CD4-positive, alpha-beta T cell (primary cell): ENCODE measurements around the gene NRF1. TPM values are rescaled to one million over a fixed set of nuclear protein-coding genes. Genes with fewer than 3 reads are reported as not detected.

Experiments used
- ATAC-seq: fragments of 200-7000 bp; cut with Tn5 transposase; one replicate; pipeline ENCODE4 v1.10.0; 2022; ENCODE audit warnings: mild to moderate bottlenecking; ENCODE audit not compliant: poor library complexity
- CTCF ChIA-PET: fragments of 350-600 bp; sonication (Branson Sonifier 250); formaldehyde crosslinking; loops from one replicate; lab custom pipeline; 2021; ENCODE audit warnings: antibody characterized with exemption, inconsistent platforms; lab: Charles Lee
- POLR2A ChIA-PET: fragments of 350-600 bp; sonication (Branson Sonifier 250); formaldehyde crosslinking; loops from one replicate; lab custom pipeline; 2021; ENCODE audit warnings: antibody characterized with exemption, inconsistent platforms; lab: Charles Lee
- DNase-seq, 14 experiments: peaks; one replicate each; pipeline ENCODE4 v3.0.0-alpha.2; 2013 to 2020; ENCODE audit warnings: mixed read lengths in 2 of 14
- H3K27ac ChIP-seq, 2 donors: one replicate each; pipeline versions ENCODE4 v1.5.1 to v1.7.0; 2013; ENCODE audit warnings: low read length in 2 of 2, low read depth in 1 of 2, mild to moderate bottlenecking in 1 of 2
- H3K27me3 ChIP-seq, 2 experiments: 1 replicate in 1 of 2; 2 replicates in 1 of 2; pipeline versions ENCODE4 v1.6.1 to v1.7.0; 2013; ENCODE audit warnings: low read length in 2 of 2, control low read depth in 1 of 2, mild to moderate bottlenecking in 1 of 2, moderate library complexity in 1 of 2; ENCODE audit not compliant: insufficient read depth in 2 of 2, control insufficient read depth in 1 of 2
- H3K36me3 ChIP-seq: one replicate; pipeline ENCODE4 v1.6.1; 2013; ENCODE audit warnings: low read length, control low read depth; ENCODE audit not compliant: insufficient read depth
- H3K4me1 ChIP-seq: one replicate; pipeline ENCODE4 v1.6.1; 2013; ENCODE audit warnings: low read length, control low read depth; ENCODE audit not compliant: insufficient read depth
- H3K4me3 ChIP-seq: one replicate; pipeline ENCODE4 v1.5.1; 2013; ENCODE audit warnings: mild to moderate bottlenecking, low read length, moderate library complexity
- H3K9me3 ChIP-seq, 2 experiments: 1 replicate in 1 of 2; 2 replicates in 1 of 2; pipeline versions ENCODE4 v1.6.1 to v1.7.0; 2013; ENCODE audit warnings: low read length in 2 of 2, mild to moderate bottlenecking in 2 of 2, control low read depth in 1 of 2, moderate library complexity in 1 of 2; ENCODE audit not compliant: control insufficient read depth in 1 of 2, insufficient read depth in 1 of 2
- H3K27ac Mint-ChIP-seq: one replicate; pipeline ENCODE4 v1.8.0; 2020; ENCODE audit warnings: mixed read lengths
- H3K27me3 Mint-ChIP-seq: one replicate; pipeline ENCODE4 v1.8.0; 2021; ENCODE audit warnings: mixed read lengths
- H3K36me3 Mint-ChIP-seq: one replicate; pipeline ENCODE4 v1.8.0; 2021; ENCODE audit warnings: low read depth, mixed read lengths
- H3K4me1 Mint-ChIP-seq: one replicate; pipeline ENCODE4 v1.8.0; 2021; ENCODE audit warnings: low read depth, mixed read lengths
- H3K4me3 Mint-ChIP-seq: one replicate; pipeline ENCODE4 v1.8.0; 2020; ENCODE audit warnings: mild to moderate bottlenecking, mixed read lengths
- H3K9me3 Mint-ChIP-seq: one replicate; pipeline ENCODE4 v1.8.0; 2020; ENCODE audit warnings: mixed read lengths
- CTCF ChIP-seq: fragments of 200-600 bp; IDR thresholded peaks from one replicate; pipeline ENCODE4 v1.8.0; 2022; ENCODE audit warnings: antibody characterized with exemption, mild to moderate bottlenecking
- intact Hi-C, 2 experiments: fragments of 100-400 bp; cut with DNase I in 1 of 2; cut with micrococcal nuclease in 1 of 2; formaldehyde crosslinking; loops; one replicate each; pipeline versions ENCODE4 v1.15.1 to v1.9.0; 2023 to 2025; cut with DNase I, micrococcal nuclease
- total RNA-seq, 174 experiments: library from RNA in 2 of 174; stranded (reverse) in 2 of 174; gene quantifications; one replicate each; pipeline ENCODE4 v1.2.3 and lab custom pipeline; 2021 to 2026

NRF1 gene
- total RNA-seq, 2 experiments from 2014 or later = 35.4 to 36.1 TPM

- Mint-ChIP-seq H3K4me1 (peaks cover 56% of the 10 kb centered on the region), H3K27me3 (no peaks in the 10 kb centered on the region), H3K4me3 (no peak overlapping the region), H3K36me3 (peaks cover 61% of the 10 kb centered on the region), H3K27ac (no peak overlapping the region), H3K9me3 (no peaks in the 10 kb centered on the region)
- no peak for TF ChIP-seq CTCF
- intact Hi-C loops = no loop called here
- peaks cover 11% of the 10 kb centered on the region for H3K36me3 ChIP-seq
- no peak overlapping the region for H3K4me3 ChIP-seq
- H3K27ac ChIP-seq = no peak overlapping the region
- ChIA-PET POLR2A (no interaction called here), CTCF (no interaction called here)
- H3K27me3 ChIP-seq = no peaks in the 10 kb centered on the region
- ATAC-seq = no peak
- no peaks in the 10 kb centered on the region for H3K4me1 ChIP-seq
- no peaks in the 10 kb centered on the region for H3K9me3 ChIP-seq
- no peak for DNase-seq
These were observed 38.7 kb downstream of the NRF1 start for GRCh38 chr7:129650056-129650758.

GRCh38 chr7:129652914-129653313, 41.4 kb downstream of the NRF1 start:
- H3K4me1 Mint-ChIP-seq = peaks cover 52% of the 10 kb centered on the region
- peaks cover 68% of the 10 kb centered on the region for H3K36me3 Mint-ChIP-seq
- POLR2A ChIA-PET = no interaction called here
- TF ChIP-seq CTCF = no peak
- CTCF ChIA-PET = no interaction called here
- H3K9me3 Mint-ChIP-seq = no peaks in the 10 kb centered on the region
- H3K4me3 ChIP-seq = no peak overlapping the region
- intact Hi-C loops = no loop called here
- no peaks in the 10 kb centered on the region for H3K4me1 ChIP-seq
- ATAC-seq (no peak), DNase-seq (no peak)
- H3K9me3 ChIP-seq = no peaks in the 10 kb centered on the region
- no peak overlapping the region for H3K4me3 Mint-ChIP-seq
- no peaks in the 10 kb centered on the region for H3K27me3 ChIP-seq
- no peaks in the 10 kb centered on the region for H3K27me3 Mint-ChIP-seq
- H3K36me3 ChIP-seq = peaks cover 15% of the 10 kb centered on the region
- no peak overlapping the region for H3K27ac ChIP-seq
- no peak overlapping the region for H3K27ac Mint-ChIP-seq

- H3K4me1 Mint-ChIP-seq = peaks cover 34% of the 10 kb centered on the region
- CTCF ChIA-PET = interaction anchor here (0.6 kb wide), 1 partner anchor 7 kb away, joined by 6 read pairs; no protein-coding TSS in a partner anchor
- H3K9me3 Mint-ChIP-seq = peaks cover 4% of the 10 kb centered on the region
- Histone ChIP-seq H3K9me3 (peaks cover 0 to 5% of the 10 kb centered on the region in 2 experiments), H3K27me3 (no peaks in the 10 kb centered on the region), H3K4me1 (no peaks in the 10 kb centered on the region), H3K27ac (no peak overlapping the region), H3K4me3 (no peak overlapping the region), H3K36me3 (peaks cover 42% of the 10 kb centered on the region)
- H3K4me3 Mint-ChIP-seq = no peak overlapping the region
- no peaks in the 10 kb centered on the region for H3K27me3 Mint-ChIP-seq
- no peak for TF ChIP-seq CTCF
- POLR2A ChIA-PET = interaction anchor here (0.6 kb wide), 1 partner anchor 280 kb away, joined by 3 read pairs; no protein-coding TSS in a partner anchor
- no peak for ATAC-seq
- no peak for DNase-seq
- H3K36me3 Mint-ChIP-seq = peaks cover 80% of the 10 kb centered on the region
- no peak overlapping the region for H3K27ac Mint-ChIP-seq
- intact Hi-C loops = no loop called here
These were observed 44.3 kb downstream of the NRF1 start for GRCh38 chr7:129655811-129656210.
